SK-N-SH treated with all-trans-retinoic acid at 6 μM for 48 hours (cell line): Measurements from ENCODE around the gene VSX2.

Source experiments
- CREB5 ChIP-seq: fragments of 250-450 bp; sonication (Bioruptor Pico); IDR thresholded peaks from 2 replicates; pipeline ENCODE4 v1.5.1; 2020; ENCODE audit warnings: low read depth, mild to moderate bottlenecking, moderate library complexity
- ZFP3 ChIP-seq: fragments of 250-450 bp; sonication (Bioruptor Pico); IDR thresholded peaks from 2 replicates; pipeline ENCODE4 v1.5.0; 2020; ENCODE audit warnings: mild to moderate bottlenecking, moderate library complexity
- ZNF8 ChIP-seq: fragments of 450-650 bp; formaldehyde crosslinking; IDR thresholded peaks from 2 replicates; pipeline ENCODE4 v1.5.0; 2020; ENCODE audit warnings: mild to moderate bottlenecking, moderate library complexity

- TF ChIP-seq ZNF8 (CRISPR knock-in tag): no peak
- TF ChIP-seq ZFP3 (CRISPR knock-in tag): no peak
- TF ChIP-seq CREB5: no peak
Observed at GRCh38 chr14:74299061-74299545, 59.9 kb downstream of the VSX2 start.
